Epidermal melanocyte (primary cell): ENCODE data around the gene NOLC1.
"Not testable (repeated sequence)": the region's sequence is repeated elsewhere in the genome, so short reads cannot be mapped to it uniquely, and the experiment has no call there.

Experiments used
- DNase-seq: peaks from one replicate; pipeline ENCODE4 v3.0.0; 2011; ENCODE audit warnings: low spot score; ENCODE audit not compliant: insufficient read length

The NOLC1 gene

GRCh38 chr10:102153093-102153620 lies 968 bp downstream of the NOLC1 start:
- no peak for DNase-seq

DNA sequence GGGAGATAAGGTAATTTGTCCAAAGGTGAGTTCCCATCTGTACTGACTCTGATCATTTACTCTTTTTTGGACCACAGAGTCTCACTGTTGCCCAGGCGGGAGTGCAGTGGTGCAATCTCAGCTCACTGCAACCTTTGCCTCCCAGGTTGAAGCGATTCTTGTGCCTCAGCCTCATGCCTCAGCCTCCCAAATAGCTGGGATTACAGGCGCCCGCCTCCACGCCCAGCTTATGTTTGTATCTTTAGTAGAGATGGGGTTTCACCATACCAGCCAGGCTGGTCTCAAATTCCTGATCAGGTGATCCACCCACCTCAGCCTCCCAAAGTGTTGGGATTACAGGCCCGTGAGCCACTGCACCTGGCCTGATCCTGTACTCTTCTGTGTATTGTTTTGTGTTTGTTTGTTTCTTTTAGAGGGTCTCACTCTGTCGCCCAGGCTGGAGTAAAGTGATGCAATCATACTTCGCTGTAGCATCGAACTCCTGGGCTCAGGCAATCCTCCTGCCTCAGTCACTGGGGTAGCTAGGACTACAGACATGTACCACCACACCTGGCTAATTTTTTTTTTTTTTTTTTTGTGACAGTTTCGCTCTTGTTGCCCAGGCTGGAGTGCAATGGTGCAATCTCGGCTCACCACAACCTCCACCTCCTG lies 2.4 kb downstream of the NOLC1 start:
- no peak for DNase-seq

DNA sequence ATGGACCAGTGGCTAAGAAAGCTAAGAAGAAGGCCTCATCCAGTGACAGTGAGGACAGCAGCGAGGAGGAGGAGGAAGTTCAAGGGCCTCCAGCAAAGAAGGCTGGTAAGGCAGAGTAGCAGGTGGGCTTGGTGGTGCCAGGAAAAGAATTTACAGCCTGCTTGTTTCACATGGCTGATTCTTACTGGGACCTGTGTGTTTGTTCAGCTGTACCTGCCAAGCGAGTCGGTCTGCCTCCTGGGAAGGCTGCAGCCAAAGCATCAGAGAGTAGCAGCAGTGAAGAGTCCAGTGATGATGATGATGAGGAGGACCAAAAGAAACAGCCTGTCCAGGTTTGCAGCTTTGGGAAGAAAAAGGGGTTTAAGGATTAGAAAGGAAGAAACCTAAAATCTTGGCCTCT lies 5.0 kb downstream of the NOLC1 start:
- DNase-seq = no peak

- no peak for DNase-seq
Measured at GRCh38 chr10:102159051-102159597, 6.9 kb downstream of the NOLC1 start.

DNA sequence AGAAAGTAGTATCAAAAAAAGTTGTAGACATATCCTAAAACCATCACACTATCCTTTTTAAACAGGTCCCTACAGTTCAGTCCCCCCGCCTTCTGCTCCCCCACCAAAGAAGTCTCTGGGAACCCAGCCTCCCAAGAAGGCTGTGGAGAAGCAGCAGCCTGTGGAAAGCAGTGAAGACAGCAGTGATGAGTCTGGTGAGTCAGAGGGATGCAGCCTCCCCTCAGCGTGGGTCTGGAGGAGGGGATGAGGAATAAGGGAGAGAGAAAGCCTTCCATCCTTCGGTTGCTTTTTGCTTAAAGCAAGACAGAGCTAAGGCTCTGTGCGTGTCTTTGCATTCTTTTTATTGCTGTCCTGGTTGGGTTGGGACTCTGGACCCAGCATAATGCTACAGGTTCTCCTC lies 7.6 kb downstream of the NOLC1 start:
- DNase-seq = no peak

DNA sequence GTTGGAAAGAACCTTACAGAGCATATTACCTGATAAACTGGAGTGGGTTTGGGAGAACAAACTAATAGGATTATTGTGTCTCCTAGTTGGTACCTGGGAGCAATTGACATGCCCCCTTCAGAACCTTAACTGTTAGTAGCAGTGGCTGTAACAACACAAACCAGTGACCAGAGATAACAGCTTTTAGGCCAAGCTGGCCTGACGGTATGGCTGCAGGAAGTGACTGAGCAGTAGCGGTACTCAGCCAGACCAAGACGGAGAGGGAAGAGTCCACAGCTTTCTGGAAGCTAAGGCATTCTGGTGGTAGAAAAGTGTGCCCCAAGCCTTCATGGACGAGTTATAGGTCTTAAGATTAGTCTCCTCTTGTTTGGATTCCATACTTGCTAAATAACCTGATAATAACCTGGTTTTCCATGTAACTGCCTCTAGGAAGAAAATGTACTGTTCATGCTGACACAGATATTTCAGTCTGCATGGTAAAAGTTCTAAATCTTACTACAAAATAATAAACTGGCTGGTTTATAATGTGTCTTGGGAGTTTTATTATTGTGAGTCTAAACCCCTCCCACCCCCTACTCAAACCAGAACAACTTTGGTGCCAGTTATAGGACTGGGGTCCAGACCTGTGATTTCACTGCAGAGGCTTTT lies 11.3 kb downstream of the NOLC1 start:
- DNase-seq = no peak

- no peak for DNase-seq
Measured at GRCh38 chr10:102167861-102168260, 15.7 kb downstream of the NOLC1 start.

- DNase-seq = no peak
Measured at GRCh38 chr10:102170602-102171001, 18.4 kb downstream of the NOLC1 start.

- DNase-seq = no peak
Measured at GRCh38 chr10:102172288-102172687, 20.1 kb downstream of the NOLC1 start.

DNA sequence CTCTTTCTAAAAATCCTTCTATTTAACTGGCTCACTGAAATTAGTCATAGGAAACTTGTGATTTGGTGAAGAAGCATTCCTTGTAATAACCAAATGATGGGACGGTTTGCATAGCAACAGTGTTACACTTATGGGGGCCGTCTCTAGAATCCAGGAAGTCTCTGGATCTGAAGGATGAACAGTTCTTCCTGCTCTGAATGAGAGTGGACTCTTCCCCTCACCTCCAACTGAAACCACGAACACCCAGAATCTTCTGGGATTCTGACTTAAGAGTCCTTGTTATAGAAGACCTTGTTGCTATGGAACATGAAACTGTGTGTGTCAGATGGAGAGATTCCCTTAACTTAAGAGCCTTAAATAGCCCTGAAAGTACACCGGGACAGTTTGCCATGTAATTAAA lies 23.2 kb downstream of the NOLC1 start:
- no peak for DNase-seq

DNA sequence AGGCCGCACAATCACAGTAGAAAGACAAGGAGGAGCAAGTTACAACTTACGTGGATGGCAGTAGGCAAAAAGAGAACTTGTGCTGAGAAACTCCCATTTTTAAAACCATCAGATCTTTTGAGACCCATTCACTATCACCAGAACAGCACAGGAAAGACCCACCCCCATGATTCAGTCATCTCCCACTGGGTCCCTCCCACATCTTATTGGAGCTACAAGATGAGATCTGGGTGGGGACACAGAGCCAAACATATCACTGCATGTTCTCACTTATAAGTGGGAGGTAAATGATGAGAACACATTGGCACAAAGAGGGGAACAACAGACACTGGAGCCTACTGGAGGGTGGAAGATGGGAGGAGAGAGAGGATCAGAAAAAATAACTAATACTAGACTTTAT lies 32.4 kb downstream of the NOLC1 start:
- DNase-seq = no peak

- no peak for DNase-seq
Measured at GRCh38 chr10:102185272-102185671, 33.1 kb downstream of the NOLC1 start.

DNA sequence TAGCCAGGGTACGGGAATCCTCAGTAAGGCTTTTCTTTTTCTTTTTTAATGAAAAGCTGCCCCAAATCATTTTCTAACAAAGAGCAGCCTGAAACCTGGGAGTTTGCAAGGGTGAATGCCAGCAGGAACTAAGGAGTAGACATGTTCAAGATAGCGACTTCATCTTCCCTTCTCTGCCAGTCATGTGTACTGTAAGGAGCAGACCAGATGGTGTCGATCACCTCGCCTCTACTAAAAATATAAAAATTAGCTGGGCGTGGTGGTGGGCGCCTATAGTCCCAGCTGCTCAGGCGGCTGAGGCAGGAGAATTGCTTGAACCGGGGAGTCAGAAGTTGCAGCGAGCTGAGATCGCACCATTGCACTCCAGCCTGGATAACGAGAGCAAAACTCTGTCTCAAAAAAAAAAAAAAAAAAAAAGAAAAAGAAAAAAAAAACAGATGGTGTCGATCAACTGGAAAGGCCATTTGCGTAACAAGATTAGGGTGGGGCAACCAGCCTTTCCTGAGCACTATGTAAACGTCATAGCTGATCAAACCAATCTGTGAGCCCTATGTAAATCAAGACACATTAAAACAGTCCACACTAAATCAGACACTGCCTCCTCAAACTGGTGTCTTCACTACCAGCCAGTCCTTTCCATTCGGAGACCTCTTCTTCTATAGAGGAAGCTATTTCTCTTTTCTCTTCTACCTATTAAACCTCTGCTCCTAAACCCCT lies 33.8 kb downstream of the NOLC1 start:
- no peak for DNase-seq

DNA sequence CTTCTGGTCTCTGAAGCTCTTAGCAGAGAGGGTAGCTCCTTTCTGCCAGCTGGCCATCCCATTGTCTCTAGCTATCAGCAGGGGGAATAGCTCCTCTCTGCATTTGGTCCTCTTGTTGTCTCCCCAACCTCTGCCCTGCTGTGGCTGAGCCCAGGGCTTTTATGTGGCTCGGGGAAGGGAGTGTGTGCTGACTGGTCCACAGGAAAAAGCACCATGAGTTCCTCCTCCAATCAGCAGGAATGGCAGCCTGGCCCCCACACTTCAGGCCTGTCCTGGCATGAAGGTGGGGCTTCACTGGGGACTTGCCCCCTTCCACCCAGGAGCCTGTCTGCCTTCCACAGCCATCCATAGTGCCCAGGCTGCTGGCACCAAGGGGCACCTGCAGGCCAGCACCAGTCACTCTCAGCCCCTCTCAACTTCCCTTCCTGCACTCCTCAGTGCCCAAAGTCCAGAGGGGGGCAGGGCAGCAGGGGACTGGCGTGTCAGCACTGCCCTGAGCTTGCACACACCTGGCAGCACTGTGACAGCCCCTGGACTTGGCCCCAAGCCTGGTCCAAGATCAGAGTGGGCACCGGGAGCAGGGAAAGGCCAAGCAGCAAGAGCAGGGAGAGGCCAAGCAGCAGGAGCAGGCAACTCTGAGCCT lies 36.2 kb downstream of the NOLC1 start:
- no peak for DNase-seq

- DNase-seq = not testable (repeated sequence)
Measured at GRCh38 chr10:102188941-102189898, 37.0 kb downstream of the NOLC1 start.

- DNase-seq = no peak
Measured at GRCh38 chr10:102191956-102192355, 39.8 kb downstream of the NOLC1 start.

DNA sequence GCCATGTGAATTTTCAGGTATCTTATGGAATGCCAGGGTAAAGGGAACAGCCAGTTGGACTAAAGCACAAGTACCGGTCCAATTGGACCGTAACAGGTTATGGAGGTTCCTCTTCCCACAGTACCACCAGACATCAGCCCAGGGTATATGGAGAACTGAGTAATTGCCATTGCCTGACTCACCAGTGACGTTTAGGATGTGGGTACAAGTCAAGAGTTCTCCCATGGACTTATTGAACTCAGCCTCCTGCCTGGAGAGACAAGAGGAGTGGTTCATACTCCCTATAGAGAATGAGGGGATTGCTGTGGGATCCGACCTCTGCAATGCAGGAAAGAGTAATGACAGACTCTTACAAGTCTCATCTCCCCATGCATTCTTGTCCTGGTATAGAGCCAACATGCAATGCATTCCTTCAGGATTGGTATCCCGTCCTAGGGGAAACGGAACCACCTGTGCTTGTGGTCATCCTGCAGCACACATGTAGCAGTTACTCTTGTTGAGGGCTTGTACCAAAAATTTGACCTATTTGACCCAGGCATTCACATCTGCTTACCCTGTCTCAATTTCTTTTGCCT lies 43.2 kb downstream of the NOLC1 start:
- no peak for DNase-seq

DNA sequence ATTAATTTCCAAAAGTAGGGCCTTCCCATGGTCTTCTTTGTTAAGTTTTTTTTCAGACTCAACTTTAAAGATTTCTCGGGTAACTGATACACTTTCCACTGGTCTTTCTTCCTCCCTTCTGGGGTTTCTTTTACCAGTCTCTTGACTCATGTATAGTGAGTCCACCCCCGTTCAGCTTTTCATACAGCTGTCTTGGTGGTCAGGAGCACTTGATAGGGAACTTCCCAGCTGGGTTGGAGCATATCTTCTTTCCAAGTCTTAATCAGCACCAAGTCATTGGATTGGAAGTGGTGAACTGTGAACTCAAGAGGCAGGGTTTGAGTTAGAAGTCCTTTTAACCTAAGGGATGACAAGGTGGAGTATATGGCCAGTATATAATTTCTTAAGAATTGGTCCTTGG lies 44.7 kb downstream of the NOLC1 start:
- DNase-seq = no peak

DNA sequence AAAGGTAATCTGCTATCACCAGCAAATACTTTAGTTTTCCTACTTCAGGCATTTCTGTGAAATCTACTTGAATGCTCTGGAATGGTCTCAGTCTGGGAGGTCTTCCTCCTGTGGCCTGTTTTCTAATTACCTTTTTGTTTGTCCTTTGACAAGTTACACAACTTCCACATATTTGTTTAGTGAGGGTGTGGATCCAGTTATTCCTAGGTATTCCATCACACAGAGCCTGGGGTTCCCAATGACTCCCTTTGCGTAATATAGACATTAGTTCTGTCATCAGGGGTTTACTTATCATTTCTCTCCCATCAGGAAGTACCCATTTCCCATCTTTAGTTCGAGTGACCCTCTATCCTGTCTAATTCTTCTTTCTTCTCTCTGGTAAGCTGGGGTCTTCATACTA lies 45.8 kb downstream of the NOLC1 start:
- no peak for DNase-seq
